Stimulated activated effector memory CD8-positive, alpha-beta T cell treated with anti-CD3 and anti-CD28 coated beads, Interleukin-12 subunit alpha, Interleukin-12 subunit beta, amount 100 ng/mL, for 72 hours (primary cell): Measurements from ENCODE around the gene ARMS2.
A peak's percentile ranks its signal among the peaks of the same experiment; 100 is the strongest.

Experiments
- ATAC-seq: fragments of 150-1000 bp; cut with Tn5 transposase; 2 replicates; pipeline ENCODE4 v1.10.0; 2021
- DNase-seq, 2 donors: peaks; one replicate each; pipeline ENCODE4 v3.0.0; 2021 to 2022; ENCODE audit warnings: low spot score in 2 of 2
- H3K27ac Mint-ChIP-seq: one replicate; pipeline ENCODE4 v1.8.0; 2022; ENCODE audit warnings: mild to moderate bottlenecking, mixed read lengths
- H3K36me3 Mint-ChIP-seq: one replicate; pipeline ENCODE4 v1.8.0; 2022; ENCODE audit warnings: mild to moderate bottlenecking, mixed read lengths
- H3K4me1 Mint-ChIP-seq: one replicate; pipeline ENCODE4 v1.8.0; 2022; ENCODE audit warnings: mixed read lengths
- H3K4me3 Mint-ChIP-seq: one replicate; pipeline ENCODE4 v1.8.0; 2022; ENCODE audit warnings: mild to moderate bottlenecking, mixed read lengths
- H3K9me3 Mint-ChIP-seq: one replicate; pipeline ENCODE4 v1.8.0; 2022; ENCODE audit warnings: mixed read lengths

Gene ARMS2

GRCh38 chr10:122462533-122463465, 8.3 kb downstream of the ARMS2 start:
- no peak overlapping the region for H3K27ac Mint-ChIP-seq
- H3K4me1 Mint-ChIP-seq, result peaks cover 28% of the 10 kb centered on the region
- DNase-seq (no peak), ATAC-seq (peak; percentile 20)
- H3K4me3 Mint-ChIP-seq, result peak overlapping the region; percentile 71
- H3K36me3 Mint-ChIP-seq, result no peaks in the 10 kb centered on the region
- no peaks in the 10 kb centered on the region for H3K9me3 Mint-ChIP-seq

- no peak overlapping the region for H3K27ac Mint-ChIP-seq
- ATAC-seq (no peak), DNase-seq (no peak)
- peaks cover 27% of the 10 kb centered on the region for H3K4me1 Mint-ChIP-seq
- no peaks in the 10 kb centered on the region for H3K9me3 Mint-ChIP-seq
- no peaks in the 10 kb centered on the region for H3K36me3 Mint-ChIP-seq
- peak overlapping the region; percentile 71 for H3K4me3 Mint-ChIP-seq
These were observed 9.2 kb downstream of the ARMS2 start for GRCh38 chr10:122463466-122464249.

DNA sequence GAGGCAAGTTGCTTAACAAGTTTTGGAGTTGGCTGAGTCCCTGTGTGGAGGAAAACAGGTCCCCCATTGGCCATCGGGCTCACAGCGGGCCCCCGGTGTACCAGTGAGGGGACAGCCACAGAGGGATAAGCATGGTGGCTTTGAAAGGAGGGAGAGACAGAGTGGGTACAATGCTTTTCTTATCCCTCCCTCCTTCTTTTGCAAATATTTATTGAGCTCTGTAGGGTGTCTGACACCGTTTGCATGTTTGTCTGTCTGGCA, 9.7 kb downstream of the ARMS2 start:
- Mint-ChIP-seq H3K36me3 (no peaks in the 10 kb centered on the region), H3K4me3 (no peak overlapping the region), H3K4me1 (peaks cover 22% of the 10 kb centered on the region), H3K27ac (no peak overlapping the region), H3K9me3 (no peaks in the 10 kb centered on the region)
- ATAC-seq, result no peak
- DNase-seq, result no peak

GRCh38 chr10:122464586-122464985, 10.1 kb downstream of the ARMS2 start:
- ATAC-seq, result no peak
- DNase-seq, result no peak
- Mint-ChIP-seq H3K27ac (no peak overlapping the region), H3K9me3 (no peaks in the 10 kb centered on the region), H3K36me3 (no peaks in the 10 kb centered on the region), H3K4me1 (peaks cover 20% of the 10 kb centered on the region), H3K4me3 (no peak overlapping the region)

- Mint-ChIP-seq H3K4me3 (no peak overlapping the region), H3K36me3 (no peaks in the 10 kb centered on the region), H3K9me3 (no peaks in the 10 kb centered on the region), H3K4me1 (peaks cover 18% of the 10 kb centered on the region), H3K27ac (no peak overlapping the region)
- no peak for ATAC-seq
- DNase-seq, result no peak
These were observed 11.1 kb downstream of the ARMS2 start for GRCh38 chr10:122465401-122466040.

DNA sequence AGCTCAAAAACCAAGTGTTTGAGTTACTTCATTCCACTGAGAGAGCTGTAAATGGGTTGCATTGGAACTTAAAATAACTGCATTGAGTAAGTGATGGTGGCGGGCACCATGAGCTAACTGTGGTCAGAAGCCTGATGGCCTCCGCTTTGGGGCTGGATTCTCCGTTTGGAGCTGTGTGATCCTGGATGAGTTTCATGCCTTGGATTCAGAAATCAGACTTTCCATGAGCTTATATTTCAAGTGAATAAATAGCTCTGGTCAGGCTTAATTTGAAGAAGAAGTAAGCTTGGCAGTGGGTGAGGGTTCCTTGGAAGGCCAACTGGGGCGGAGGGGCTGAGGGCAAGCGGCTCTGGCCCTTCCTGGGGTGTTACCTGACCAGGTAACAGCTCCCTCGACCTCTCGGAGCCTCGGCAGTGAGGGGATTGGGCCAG, 12.5 kb downstream of the ARMS2 start:
- H3K9me3 Mint-ChIP-seq, result no peaks in the 10 kb centered on the region
- ATAC-seq (no peak), DNase-seq (no peak)
- no peak overlapping the region for H3K27ac Mint-ChIP-seq
- H3K36me3 Mint-ChIP-seq, result no peaks in the 10 kb centered on the region
- peaks cover 15% of the 10 kb centered on the region for H3K4me1 Mint-ChIP-seq
- no peak overlapping the region for H3K4me3 Mint-ChIP-seq

DNA sequence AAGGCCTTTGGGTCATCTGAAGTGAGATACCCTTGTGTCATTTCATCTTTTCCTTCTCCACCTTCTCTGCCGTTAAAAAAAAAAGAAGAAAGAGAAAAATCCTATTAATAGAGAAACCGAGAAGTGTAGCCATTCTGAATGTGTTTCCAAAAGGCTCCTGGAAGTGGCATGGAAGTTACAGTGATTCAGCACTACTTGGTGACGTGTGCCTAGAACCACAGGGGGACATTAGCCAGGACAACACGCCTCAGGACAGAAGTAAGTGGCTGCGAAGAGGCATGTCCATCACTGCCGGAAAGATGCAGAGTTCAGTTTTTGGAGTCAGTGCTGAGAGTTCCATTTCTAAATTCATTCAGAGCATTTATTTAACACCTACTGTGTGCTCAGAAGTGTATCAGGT, 13.2 kb downstream of the ARMS2 start:
- Mint-ChIP-seq H3K27ac (no peak overlapping the region), H3K4me3 (no peak overlapping the region), H3K9me3 (no peaks in the 10 kb centered on the region), H3K4me1 (peaks cover 11% of the 10 kb centered on the region), H3K36me3 (no peaks in the 10 kb centered on the region)
- ATAC-seq (no peak), DNase-seq (no peak)

DNA sequence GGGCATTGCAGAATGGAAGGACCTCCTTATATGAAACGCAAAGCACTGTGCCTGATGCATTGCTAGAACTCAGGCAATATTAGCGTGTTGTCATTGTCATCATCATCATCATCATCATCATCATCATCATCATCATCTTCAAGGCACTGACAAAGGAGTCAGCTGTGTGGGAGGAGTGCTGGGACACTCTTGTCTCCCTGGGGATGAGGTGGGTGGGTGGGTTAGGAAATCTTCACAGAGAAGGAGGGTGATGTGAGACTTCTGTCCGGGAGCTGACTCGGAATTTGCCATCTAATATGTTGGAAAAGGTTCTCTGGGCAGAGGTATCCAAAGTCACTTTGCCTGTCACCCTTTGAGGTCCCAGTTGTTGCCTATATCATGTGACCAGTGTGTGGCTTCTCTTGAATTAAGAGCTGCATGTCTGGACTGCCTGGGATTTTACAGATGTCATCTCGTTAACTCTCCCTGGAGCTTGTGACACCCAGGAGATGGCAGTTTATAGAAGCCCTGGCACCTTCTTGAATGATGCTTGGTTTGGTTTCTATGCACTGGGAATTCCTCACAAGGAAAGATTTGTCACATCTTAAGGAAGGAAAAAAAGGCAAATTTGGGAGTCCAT, 14.0 kb downstream of the ARMS2 start:
- Mint-ChIP-seq H3K36me3 (no peaks in the 10 kb centered on the region), H3K4me1 (peaks cover 3% of the 10 kb centered on the region), H3K9me3 (no peaks in the 10 kb centered on the region), H3K4me3 (no peak overlapping the region), H3K27ac (no peak overlapping the region)
- ATAC-seq (no peak), DNase-seq (no peak)

GRCh38 chr10:122468926-122469781, 14.7 kb downstream of the ARMS2 start:
- no peak overlapping the region for H3K4me3 Mint-ChIP-seq
- H3K36me3 Mint-ChIP-seq, result no peaks in the 10 kb centered on the region
- H3K9me3 Mint-ChIP-seq, result no peaks in the 10 kb centered on the region
- ATAC-seq (no peak), DNase-seq (no peak)
- H3K4me1 Mint-ChIP-seq, result peaks cover 1% of the 10 kb centered on the region
- H3K27ac Mint-ChIP-seq, result no peak overlapping the region

DNA sequence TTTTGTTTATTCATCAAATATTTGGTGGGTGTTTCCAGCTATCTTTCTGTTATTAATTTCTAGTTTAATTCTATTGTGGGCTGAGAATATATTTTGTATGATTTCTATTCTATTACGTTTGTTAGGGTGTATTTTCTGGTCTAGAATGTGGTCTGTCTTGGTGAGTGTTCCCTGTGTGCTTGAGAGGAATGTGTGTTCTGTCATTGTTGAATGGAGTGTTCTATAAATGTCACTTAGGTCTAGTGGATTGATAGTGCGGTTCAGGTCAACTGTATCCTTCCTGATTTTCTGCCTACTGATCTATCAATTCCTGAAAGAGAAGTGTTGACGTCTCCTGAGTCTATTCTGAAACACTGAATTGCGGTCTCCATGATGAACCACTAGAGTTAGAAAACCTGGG, 15.4 kb downstream of the ARMS2 start:
- Mint-ChIP-seq H3K9me3 (no peaks in the 10 kb centered on the region), H3K27ac (no peak overlapping the region), H3K36me3 (no peaks in the 10 kb centered on the region), H3K4me1 (peaks cover 6% of the 10 kb centered on the region), H3K4me3 (no peak overlapping the region)
- ATAC-seq (no peak), DNase-seq (no peak)

GRCh38 chr10:122471531-122472177, 17.2 kb downstream of the ARMS2 start:
- DNase-seq, result no peak
- no peak for ATAC-seq
- Mint-ChIP-seq H3K27ac (no peak overlapping the region), H3K9me3 (no peaks in the 10 kb centered on the region), H3K36me3 (no peaks in the 10 kb centered on the region), H3K4me3 (no peak overlapping the region), H3K4me1 (peaks cover 6% of the 10 kb centered on the region)

DNA sequence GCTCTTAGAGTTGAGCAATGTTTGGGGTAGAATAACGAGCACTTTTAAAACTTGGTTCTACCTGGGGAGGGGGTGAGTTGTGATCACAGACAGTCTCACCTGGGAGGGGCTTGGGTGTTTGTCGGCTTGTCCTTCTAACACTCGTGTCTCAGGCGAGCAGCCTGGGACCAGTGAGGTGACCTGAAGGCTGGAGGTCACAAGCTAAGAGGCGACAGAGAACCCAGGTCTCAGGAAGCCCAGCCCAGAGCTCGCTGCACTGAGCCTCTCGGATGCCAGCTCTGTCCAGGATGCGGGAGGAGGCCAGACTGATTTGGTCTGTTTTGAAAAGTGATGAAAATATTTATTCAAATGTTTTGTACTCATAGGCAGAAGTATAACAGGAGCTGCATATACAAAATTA, 18.7 kb downstream of the ARMS2 start:
- Mint-ChIP-seq H3K4me3 (no peak overlapping the region), H3K9me3 (no peaks in the 10 kb centered on the region), H3K4me1 (peaks cover 6% of the 10 kb centered on the region), H3K27ac (no peak overlapping the region), H3K36me3 (no peaks in the 10 kb centered on the region)
- ATAC-seq (no peak), DNase-seq (no peak)

DNA sequence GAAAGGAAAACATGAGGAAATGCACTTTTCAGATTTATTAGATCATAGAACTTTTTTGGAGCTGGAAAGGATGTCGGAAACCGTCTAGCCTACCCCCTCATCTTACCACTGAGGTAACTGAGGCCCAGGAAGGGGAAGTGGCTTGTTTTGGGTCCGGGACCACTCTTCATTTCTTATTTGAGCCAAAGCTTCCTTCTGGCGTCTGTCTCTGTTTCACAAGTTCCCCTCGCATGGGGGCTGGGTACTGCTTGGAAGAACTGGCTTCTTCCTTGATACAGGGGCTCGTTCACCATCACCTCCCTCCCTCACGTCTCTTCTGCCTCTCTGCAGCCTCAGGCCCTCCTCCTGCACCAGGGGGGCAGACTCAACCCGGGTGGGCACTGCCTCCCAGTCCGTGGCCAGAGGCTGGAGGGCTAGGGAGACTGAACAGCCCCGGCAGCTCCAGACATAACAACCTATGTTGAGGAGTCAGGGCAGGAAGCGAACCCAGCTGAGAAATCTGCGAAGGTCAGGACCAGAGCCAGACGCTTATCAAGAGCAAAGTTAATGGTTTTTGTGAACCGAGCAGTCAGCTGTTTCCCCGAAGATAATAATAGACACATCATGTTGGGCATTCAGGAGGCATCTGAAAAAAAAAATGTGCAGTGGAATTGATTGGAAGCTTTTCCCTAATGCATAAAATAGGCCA, 19.8 kb downstream of the ARMS2 start:
- Mint-ChIP-seq H3K9me3 (no peaks in the 10 kb centered on the region), H3K36me3 (no peaks in the 10 kb centered on the region), H3K4me3 (no peak overlapping the region), H3K4me1 (peaks cover 6% of the 10 kb centered on the region), H3K27ac (no peak overlapping the region)
- DNase-seq (no peak), ATAC-seq (no peak)

DNA sequence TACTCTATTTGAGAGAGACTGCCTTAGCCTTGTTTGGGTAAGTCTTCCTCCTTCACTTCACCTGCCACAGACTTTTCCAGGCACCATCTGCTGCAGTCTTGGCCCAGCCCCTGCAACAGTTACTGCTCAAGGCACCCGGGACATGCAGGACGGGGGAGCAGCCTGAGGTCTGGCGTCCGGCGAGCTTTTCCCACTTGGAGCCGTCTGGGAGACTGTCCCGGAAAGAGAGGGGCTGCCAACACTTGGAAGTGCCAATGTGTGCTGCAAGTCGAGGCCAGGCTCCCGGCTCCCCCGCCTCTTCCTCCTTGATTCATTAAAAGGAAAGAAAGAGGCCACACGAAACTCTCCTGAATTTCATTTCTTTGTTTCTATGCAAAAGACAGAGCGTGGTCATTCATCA, 20.6 kb downstream of the ARMS2 start:
- Mint-ChIP-seq H3K27ac (no peak overlapping the region), H3K4me1 (peaks cover 6% of the 10 kb centered on the region), H3K4me3 (no peak overlapping the region), H3K9me3 (no peaks in the 10 kb centered on the region), H3K36me3 (no peaks in the 10 kb centered on the region)
- DNase-seq (no peak), ATAC-seq (no peak)
